ENCODE data around the gene ERVFRD-1. TPM values are rescaled to one million over a fixed set of nuclear protein-coding genes. Genes with fewer than 3 reads are reported as not detected.

ERVFRD-1 gene
- total RNA-seq, 1 donor from 2014 or later: not detected

GRCh38 chr6:11062715-11063114 is 48.8 kb downstream of the ERVFRD-1 start:
- Mint-ChIP-seq H3K27me3 (ENCODE audit: unreplicated experiment) (peaks cover 1% of the 10 kb centered on the region), H3K27ac (ENCODE audit: unreplicated experiment) (no peak overlapping the region), H3K4me3 (ENCODE audit: unreplicated experiment) (no peak overlapping the region), H3K4me1 (ENCODE audit: low read depth, unreplicated experiment) (peaks cover 4% of the 10 kb centered on the region), H3K9me3 (ENCODE audit: unreplicated experiment) (peaks cover under 1% of the 10 kb centered on the region), H3K36me3 (ENCODE audit: unreplicated experiment) (no peaks in the 10 kb centered on the region)
- no peak for TF ChIP-seq CTCF (IDR thresholded peaks at IDR 0.05; ENCODE audit: partially characterized antibody, unreplicated experiment)
- DNase-seq: no peak

GRCh38 chr6:11062083-11062482 is 49.4 kb downstream of the ERVFRD-1 start:
- DNase-seq: no peak
- peaks cover 1% of the 10 kb centered on the region for H3K27me3 Mint-ChIP-seq (ENCODE audit: unreplicated experiment)
- H3K9me3 Mint-ChIP-seq (ENCODE audit: unreplicated experiment): no peaks in the 10 kb centered on the region
- peaks cover 4% of the 10 kb centered on the region for H3K4me1 Mint-ChIP-seq (ENCODE audit: low read depth, unreplicated experiment)
- TF ChIP-seq CTCF (IDR thresholded peaks at IDR 0.05; ENCODE audit: partially characterized antibody, unreplicated experiment): no peak
- no peaks in the 10 kb centered on the region for H3K36me3 Mint-ChIP-seq (ENCODE audit: unreplicated experiment)
- no peak overlapping the region for H3K27ac Mint-ChIP-seq (ENCODE audit: unreplicated experiment)
- no peak overlapping the region for H3K4me3 Mint-ChIP-seq (ENCODE audit: unreplicated experiment)

- no peak for DNase-seq
- Mint-ChIP-seq H3K36me3 (ENCODE audit: unreplicated experiment) (no peaks in the 10 kb centered on the region), H3K4me1 (ENCODE audit: low read depth, unreplicated experiment) (no peaks in the 10 kb centered on the region), H3K27ac (ENCODE audit: unreplicated experiment) (no peak overlapping the region), H3K27me3 (ENCODE audit: unreplicated experiment) (no peaks in the 10 kb centered on the region), H3K9me3 (ENCODE audit: unreplicated experiment) (no peaks in the 10 kb centered on the region), H3K4me3 (ENCODE audit: unreplicated experiment) (no peak overlapping the region)
- TF ChIP-seq CTCF (IDR thresholded peaks at IDR 0.05; ENCODE audit: partially characterized antibody, unreplicated experiment): no peak
These were observed 53.1 kb downstream of the ERVFRD-1 start for GRCh38 chr6:11058406-11058805.

GRCh38 chr6:11056871-11057270 is 54.7 kb downstream of the ERVFRD-1 start:
- Mint-ChIP-seq H3K36me3 (ENCODE audit: unreplicated experiment) (no peaks in the 10 kb centered on the region), H3K4me1 (ENCODE audit: low read depth, unreplicated experiment) (no peaks in the 10 kb centered on the region), H3K9me3 (ENCODE audit: unreplicated experiment) (no peaks in the 10 kb centered on the region), H3K27me3 (ENCODE audit: unreplicated experiment) (no peaks in the 10 kb centered on the region), H3K27ac (ENCODE audit: unreplicated experiment) (no peak overlapping the region), H3K4me3 (ENCODE audit: unreplicated experiment) (no peak overlapping the region)
- TF ChIP-seq CTCF (IDR thresholded peaks at IDR 0.05; ENCODE audit: partially characterized antibody, unreplicated experiment): no peak
- no peak for DNase-seq

- Mint-ChIP-seq H3K9me3 (ENCODE audit: unreplicated experiment) (no peaks in the 10 kb centered on the region), H3K27me3 (ENCODE audit: unreplicated experiment) (no peaks in the 10 kb centered on the region), H3K27ac (ENCODE audit: unreplicated experiment) (no peak overlapping the region), H3K4me3 (ENCODE audit: unreplicated experiment) (no peak overlapping the region), H3K4me1 (ENCODE audit: low read depth, unreplicated experiment) (no peaks in the 10 kb centered on the region), H3K36me3 (ENCODE audit: unreplicated experiment) (no peaks in the 10 kb centered on the region)
- no peak for DNase-seq
- TF ChIP-seq CTCF (IDR thresholded peaks at IDR 0.05; ENCODE audit: partially characterized antibody, unreplicated experiment): no peak
These were observed 56.3 kb downstream of the ERVFRD-1 start for GRCh38 chr6:11055127-11055627.

All from glutamatergic neuron (in vitro differentiated cells).